Measurements from ENCODE around the gene TIRAP. TPM values are rescaled to one million over a fixed set of nuclear protein-coding genes. Genes with fewer than 3 reads are reported as not detected.

The TIRAP gene
- total and polyA plus RNA-seq, 9 of the 15 experiments (the other 6 are each of a cell fraction or from before 2014, with no cell fraction given) = 0.60 to 8.7 (median 3.7) TPM

- DNase-seq (ENCODE audit: extremely low read depth in 1 of 4, low spot score in 3 of 4) (no peak), FAIRE-seq (no peak), ATAC-seq (no peak)
- no peaks in the 10 kb centered on the region for H3K9me3 ChIP-seq (replicated peaks; ENCODE audit: control insufficient read depth, insufficient read depth, low read depth, low read length)
- WGBS (ENCODE audit: insufficient coverage, low coverage, missing lambda C conversion rate) = 81% methylated on average over 4 of the region's 6 CpGs
- H3K4me2 ChIP-seq (ENCODE audit: insufficient read depth, low read length) = no peak overlapping the region
- no peaks in the 10 kb centered on the region for H3K79me2 ChIP-seq (ENCODE audit: control insufficient read depth, insufficient read depth, low read length)
- CTCF ChIA-PET (ENCODE audit: low intra/inter-chr PET ratio) = interaction anchor here (1.4 to 3.6 kb wide), 4 partner anchors 49 to 170 kb away, joined by 5 to 27 read pairs (median 10); no protein-coding TSS in a partner anchor
- H3K27me3 ChIP-seq (ENCODE audit: control insufficient read depth in 2 of 2, insufficient read depth in 2 of 2, low read length in 2 of 2) = no peaks in the 10 kb centered on the region; a peak in 1 of 5 replicates
- H2AFZ ChIP-seq (ENCODE audit: low read depth, low read length) = no peak overlapping the region
- no peaks in the 10 kb centered on the region; the same call in 1 of the 2 replicates for H4K20me1 ChIP-seq (replicated peaks; ENCODE audit: control insufficient read depth, insufficient read depth, low read length)
- no peaks in the 10 kb centered on the region for H3K9me1 ChIP-seq (ENCODE audit: control insufficient read depth, insufficient read depth, low read length)
- in situ Hi-C loops (cut with MboI) (loop anchor here (25.0 kb wide), 2 partner anchors 101 to 676 kb away; no protein-coding TSS in a partner anchor), intact Hi-C loops (cut with micrococcal nuclease) (loop anchor here (1.0 to 5.0 kb wide), 5 partner anchors 45 to 169 kb away; no protein-coding TSS in a partner anchor)
- no peak overlapping the region for H3K4me3 ChIP-seq
- POLR2A ChIA-PET = interaction anchor here (0.6 to 1.1 kb wide), 4 partner anchors 11 to 170 kb away, joined by 3 read pairs; no protein-coding TSS in a partner anchor
- no peaks in the 10 kb centered on the region for H3K4me1 ChIP-seq (replicated peaks in 1 of 2; ENCODE audit: control insufficient read depth in 2 of 2, insufficient read depth in 2 of 2, low read length in 2 of 2)
- H3K27ac ChIP-seq (ENCODE audit: extremely low read depth, low read depth, low read length) = no peak overlapping the region
- H3K36me3 ChIP-seq (ENCODE audit: control insufficient read depth, insufficient read depth, low read length) = peaks cover 8% of the 10 kb centered on the region; the same call in 2 of the 3 replicates
- BruUV-seq (replicated peaks) = no TSS peak
- TF ChIP-seq ZNF518B (CRISPR knock-in tag; IDR thresholded peaks at IDR 0.05) (no peak), GATAD2A (IDR thresholded peaks at IDR 0.05) (no peak), HDAC2 (IDR thresholded peaks at IDR 0.05) (no peak), ZBTB17 (CRISPR knock-in tag; IDR thresholded peaks at IDR 0.05) (no peak), BRCA1 (IDR thresholded peaks at IDR 0.05) (no peak), BRCA1 (CRISPR knock-in tag; IDR thresholded peaks at IDR 0.05) (no peak), PHF8 (IDR thresholded peaks at IDR 0.05; ENCODE audit: borderline replicate concordance, low read length) (no peak), CC2D1A (IDR thresholded peaks at IDR 0.05) (no peak), RFX5 (IDR thresholded peaks at IDR 0.05; ENCODE audit: low read depth, low read length) (no peak), SOX6 (IDR thresholded peaks at IDR 0.05) (no peak)
- H3K9ac ChIP-seq (ENCODE audit: insufficient read depth in 1 of 2, low read depth in 2 of 2, low read length in 2 of 2) = no peak overlapping the region
Observed at GRCh38 chr11:126310992-126311310, 28.1 kb downstream of the TIRAP start.

Data from K562 (cell line).